Germinal center (tissue), 1 donor: Measurements from ENCODE around the gene SEMA5A.

Experiments
- DNase-seq: peaks from one replicate; pipeline ENCODE4 v3.0.0; 2012; ENCODE audit warnings: mixed read lengths, low spot score

The SEMA5A gene

DNA sequence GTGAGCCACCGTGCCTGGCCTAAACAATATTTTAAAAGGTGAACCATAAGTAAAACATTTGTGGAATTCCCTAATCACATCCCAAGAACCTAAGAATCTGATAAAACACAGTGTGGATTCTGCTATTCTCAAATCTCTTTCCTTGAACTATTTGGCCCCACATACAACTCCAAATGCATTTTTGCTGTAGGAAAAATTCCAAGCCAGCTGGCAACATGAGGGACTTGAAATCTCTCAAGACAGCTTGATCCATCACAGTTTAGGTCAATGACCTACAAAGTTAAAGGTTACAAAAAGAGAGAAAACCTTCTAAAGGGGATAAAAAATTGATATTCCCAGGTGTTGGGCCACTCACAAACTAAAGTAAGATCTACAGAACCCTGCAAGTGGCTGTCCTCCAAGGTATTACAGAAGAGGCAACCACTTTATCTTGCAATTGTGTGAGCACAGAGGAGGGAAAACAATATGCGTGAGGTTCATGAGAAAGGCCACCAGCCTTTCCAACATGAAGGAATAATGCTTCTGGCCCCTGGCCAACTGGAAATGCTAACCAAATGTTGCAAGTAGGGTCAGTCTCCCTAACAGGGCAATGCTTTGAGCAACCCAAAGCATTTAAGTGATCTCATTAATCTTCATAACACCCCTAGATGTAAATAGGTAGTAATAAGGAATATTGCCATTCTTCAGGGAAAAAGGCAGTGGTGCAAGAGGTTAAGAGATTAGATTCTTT lies 221.4 kb downstream of the SEMA5A start:
- DNase-seq: no peak

DNA sequence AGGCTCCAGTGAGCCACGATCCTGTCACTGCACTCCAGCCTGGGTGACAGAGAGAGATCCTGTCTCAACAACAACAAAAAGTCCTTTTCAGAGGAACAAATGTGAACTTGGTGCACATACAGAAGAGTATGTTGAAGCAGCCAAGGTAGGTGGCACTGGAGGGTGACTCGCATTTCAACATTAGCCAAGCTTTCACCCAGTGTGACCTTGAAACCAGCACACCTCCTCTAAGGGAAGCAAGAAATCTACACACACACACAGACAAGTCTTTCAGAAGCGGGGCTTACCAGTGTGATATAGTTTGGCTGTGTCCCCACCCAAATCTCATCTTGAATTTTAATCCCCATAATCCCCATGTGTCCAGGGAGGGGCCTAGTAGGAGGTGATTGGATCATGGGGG lies 225.2 kb downstream of the SEMA5A start:
- DNase-seq: no peak

DNA sequence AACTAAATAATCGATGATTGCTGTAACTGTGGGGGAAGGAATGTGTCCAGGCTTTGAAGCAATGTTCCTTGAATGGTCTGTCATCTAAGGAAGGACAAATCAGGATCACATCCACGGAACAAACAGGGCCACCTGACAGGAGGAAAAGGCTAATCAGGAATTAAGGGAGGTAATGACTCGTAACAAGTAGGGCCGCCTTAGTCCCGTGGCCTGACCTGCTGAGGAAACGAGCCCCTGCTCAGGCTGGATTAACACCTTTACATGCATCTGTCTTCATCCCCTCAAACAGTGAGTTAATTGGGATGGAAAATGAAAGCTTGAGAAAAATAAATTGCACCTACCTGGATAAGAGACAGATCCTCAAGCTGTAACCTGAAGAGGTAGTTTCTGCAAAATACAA lies 227.8 kb downstream of the SEMA5A start:
- no peak for DNase-seq

DNA sequence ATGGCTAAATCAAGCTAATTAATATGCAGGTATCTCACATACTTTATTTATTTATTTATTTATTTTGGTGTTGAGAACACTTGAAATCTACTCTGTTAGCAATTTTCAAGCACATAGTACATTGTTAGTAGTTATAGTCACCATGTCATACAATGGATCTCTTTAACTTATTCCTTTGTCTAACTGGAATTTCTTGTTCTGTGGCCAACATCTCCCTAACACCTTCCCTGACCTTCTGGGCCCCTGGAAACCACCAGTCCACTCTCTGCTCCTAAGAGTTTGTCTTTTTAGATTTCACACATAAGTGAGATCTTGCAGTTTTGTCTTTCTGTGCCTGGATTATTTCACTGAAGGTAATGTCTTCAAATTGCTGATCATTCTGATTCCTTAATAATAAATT lies 229.1 kb downstream of the SEMA5A start:
- DNase-seq: no peak

DNA sequence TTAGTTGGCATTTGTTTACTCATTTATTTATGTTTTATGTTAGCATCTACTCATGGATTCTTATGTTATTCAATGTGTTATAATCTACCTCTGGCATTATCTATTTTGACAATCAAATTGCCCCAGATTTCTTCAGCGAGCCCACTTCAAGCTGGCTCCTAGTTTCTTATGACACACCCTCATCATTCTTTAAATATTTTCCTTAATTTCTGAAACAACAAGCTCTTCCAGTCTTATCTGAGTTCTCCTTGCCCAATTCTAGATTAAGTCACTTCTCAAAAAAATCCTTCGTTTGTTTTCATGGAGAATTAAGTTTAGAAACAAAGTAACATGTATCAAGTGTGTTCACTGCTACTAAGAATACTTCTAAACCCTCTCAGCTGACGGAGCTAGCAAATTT lies 229.8 kb downstream of the SEMA5A start:
- DNase-seq: no peak

DNA sequence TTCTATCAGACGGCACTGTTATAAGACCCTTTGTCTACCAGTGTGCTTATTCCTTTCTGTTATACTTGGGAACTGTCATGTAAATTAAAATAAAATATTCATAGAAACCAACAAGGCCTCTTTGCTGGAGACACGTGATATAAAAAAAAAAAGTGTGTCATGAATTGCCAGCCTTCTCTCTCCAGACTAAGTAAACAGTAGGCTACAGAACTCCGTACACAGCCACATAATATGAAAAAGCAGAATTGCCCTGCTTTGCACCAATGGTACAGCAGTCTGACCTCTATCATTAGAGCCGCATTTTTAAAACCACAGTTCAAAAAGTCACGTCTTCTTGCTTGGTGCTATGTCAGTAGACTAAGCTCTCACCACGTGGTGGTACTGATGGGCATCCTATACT lies 231.3 kb downstream of the SEMA5A start:
- DNase-seq: no peak

DNA sequence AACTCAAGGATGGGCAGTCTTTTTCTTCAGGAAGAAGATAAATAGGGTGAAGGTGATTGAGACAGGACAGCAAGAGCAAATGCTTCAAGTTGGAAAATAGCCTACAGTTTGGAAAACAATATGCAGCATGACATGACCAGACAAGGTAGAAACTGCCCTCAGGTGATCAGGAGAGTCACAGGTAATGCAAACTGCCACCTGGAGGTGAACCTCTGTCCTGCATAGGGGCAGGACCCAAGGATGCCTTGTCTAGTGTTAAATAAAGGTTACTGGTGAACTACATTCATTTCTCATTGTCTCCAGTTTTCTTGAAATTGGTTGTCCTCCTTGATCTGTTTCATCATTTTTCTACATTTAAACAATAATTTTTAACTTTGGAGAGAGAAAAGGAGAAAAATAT lies 232.1 kb downstream of the SEMA5A start:
- DNase-seq: no peak

DNA sequence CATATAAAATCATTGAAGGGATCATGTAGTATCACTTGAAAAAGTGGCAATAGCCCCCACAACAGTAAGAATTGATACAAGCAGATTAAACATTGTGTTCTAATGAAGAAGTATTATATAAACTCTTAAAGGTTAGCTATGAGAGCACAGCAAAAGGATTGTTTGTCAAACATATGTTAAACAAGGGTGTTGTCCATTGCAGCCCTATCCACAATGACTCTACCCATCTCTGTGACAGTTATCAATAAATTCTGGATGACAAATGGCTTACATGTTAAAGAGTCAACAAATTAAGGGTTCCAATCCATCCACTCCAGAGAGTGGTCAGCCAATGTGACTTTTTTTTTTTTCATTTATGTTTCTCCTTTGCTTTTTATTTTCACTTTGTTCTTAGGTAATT lies 238.7 kb downstream of the SEMA5A start:
- no peak for DNase-seq

DNA sequence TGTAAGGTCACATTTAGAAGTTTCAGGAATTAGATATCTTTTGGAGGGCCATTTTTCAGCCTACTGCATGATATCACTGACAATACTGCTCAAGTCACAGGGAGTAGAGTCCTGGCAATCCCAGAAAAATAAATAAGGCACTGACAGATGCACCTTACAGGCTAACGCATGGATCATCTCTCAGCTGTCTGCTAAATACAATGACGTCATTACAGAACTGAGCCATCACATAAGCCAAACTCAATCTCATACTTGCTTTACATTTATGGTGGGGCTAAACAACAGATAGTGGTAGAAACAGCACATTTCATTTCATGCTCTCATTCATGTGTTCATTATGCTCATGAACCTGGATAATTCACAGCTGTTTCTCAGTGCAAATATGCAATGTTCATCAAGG lies 243.7 kb downstream of the SEMA5A start:
- DNase-seq: no peak

DNA sequence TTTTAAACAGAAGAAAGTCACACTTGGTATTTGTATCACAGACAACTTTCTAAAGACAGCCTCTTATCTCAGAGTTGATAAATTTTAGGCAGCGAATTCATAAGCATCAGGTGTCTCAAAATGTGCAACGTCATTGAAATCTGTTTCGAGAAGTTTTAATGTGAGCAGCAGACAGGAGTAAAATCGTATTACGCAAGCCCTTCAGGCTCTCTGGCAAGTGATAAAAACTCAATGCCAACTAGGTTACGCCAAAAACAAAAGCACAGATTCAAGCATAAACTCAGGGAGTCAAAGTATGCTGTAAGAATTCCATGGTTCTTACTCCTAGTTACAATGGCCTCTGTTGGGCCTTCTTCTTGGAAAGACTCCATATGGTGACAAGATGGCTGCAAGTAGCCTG lies 244.7 kb downstream of the SEMA5A start:
- DNase-seq: no peak

DNA sequence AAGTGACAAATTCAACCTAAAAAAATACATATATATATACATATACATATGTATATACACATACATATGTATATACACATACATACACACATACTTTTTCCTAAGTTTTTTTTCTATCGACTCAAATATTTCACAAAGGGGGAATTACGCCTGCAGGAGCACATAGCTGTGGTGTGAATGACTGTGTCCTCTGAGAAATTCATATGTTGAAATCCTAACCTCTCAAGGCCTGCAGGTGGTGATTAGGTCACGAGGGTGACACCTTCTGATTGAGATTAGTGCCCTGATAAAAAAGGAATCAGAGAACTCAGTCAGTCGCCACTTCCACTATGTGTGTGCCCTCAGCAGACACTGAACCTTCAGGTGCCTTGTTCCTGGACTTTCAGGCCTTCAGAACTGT lies 248.7 kb downstream of the SEMA5A start:
- no peak for DNase-seq

DNA sequence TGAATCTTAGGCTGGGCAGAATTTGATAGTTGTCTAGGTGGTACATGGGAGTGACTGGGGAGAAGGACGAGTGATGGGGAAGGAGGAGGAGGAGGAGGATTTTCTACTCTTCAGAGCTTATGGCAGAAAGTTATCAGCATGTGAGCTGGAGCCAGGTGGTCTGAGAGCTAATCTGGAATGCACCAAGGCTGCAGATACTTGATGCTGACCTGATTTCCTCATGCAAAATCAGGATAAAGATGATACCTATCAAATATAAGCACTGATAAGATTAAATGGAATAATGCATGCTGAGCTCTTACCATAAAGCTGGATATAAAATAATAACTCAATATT lies 250.4 kb downstream of the SEMA5A start:
- DNase-seq: no peak

DNA sequence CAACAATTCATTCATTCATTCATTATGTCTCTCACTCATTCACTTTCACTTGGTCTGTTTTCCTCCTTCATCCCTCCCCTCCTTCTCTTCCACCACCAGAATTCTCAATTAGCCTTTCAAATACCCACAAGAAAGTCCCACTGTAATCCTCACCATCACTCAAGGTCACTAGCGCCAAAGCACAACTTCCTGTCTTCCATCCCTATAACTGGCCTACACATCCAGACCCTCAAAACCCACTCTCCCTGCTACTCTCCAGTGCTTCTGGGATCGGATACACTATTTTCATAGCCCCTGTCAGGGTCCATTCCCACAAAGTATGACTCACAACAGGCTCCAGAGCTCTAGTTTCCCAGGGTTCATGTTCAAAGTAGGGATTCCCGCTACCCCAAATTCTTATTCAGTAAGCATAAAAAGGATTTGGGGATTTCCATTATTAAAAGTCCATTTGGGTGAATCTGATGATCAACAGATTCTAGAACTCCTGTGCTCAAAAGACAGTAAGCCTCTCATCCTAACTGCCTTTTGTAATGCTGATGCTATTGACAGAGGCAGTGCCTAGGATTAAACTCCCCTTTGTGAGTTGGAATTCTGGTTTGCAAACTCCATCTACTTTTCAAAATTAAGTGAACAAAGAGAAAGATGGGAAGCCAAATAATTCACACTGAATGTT lies 250.9 kb downstream of the SEMA5A start:
- no peak for DNase-seq

DNA sequence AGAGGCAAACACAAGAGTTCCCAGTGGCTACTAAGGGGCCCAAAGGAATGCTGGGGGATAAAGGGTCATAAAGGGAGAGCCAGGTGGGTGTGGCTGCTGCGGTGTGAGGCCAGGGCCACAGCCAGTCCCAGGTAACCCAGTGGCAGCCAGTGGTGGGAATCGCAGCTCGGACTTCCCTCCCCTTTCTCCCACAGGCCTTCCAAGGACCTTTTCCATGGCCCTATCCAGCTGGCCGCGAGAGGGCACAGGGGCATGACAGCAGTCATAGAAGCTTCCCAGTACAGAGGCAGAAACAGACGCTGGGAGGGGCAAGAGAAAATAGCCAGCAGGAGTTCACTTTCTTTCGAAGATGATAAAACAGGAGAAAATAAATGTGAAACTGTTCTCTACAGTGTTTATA lies 257.6 kb downstream of the SEMA5A start:
- DNase-seq: no peak

DNA sequence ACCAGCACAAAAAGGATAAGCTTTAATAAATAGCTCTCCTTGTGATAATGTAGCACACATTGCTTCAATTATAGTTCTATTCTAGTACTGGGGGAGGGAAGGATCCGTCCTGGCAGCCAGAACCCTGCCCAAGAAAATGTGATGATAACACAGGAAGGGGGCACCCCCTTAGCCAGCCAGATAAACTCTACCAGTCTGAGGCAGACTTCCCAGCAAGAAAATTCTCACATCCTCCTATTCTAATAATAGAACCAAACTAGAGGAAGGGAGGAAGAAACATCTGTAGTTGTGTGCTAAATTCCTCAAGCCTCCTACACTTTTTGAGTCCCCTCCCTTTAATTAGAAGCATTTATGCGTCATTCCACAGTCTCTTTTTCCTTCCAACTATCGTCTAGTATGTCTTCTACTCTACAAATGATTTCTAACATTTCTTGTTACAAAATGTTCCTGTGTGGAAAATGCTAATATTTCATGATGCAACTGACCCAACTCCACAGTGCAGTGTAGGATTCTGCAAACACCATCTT lies 261.0 kb downstream of the SEMA5A start:
- no peak for DNase-seq

DNA sequence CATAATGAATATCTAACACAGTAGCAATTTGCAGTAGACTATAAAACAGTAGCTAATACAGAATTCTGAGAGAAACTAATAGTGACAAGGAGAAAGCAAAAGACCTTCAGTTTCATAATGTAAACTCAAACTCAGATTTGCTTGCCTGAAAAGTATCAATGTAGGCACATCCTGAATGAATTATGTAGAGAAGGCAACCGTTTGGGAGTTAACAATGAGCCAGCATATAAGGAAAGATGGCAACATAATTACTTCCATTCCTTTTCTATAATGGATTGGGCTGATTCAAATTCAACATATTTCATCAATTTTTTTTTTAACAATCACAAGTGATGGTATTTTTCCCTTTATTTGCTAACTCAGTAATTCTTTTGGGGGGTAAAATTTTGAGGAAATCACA lies 261.6 kb downstream of the SEMA5A start:
- no peak for DNase-seq

DNA sequence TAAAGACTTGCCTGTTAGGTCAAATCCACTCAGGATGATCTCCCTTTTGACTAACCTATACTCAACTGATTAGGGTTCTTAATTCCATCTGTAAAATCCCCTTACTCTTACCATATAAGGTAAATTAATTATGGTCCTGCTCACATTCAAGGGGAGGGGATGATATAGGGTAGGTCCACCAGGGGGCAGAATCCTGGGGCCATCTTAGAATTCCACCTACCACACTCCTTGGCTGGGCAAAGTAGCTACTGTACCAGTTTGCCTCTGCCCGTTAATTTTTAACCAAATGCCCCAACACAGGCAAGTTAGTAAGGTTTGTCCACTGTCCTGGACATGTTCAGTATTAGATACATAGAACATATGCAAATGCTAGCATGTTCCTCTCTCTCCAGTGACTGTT lies 262.4 kb downstream of the SEMA5A start:
- no peak for DNase-seq

DNA sequence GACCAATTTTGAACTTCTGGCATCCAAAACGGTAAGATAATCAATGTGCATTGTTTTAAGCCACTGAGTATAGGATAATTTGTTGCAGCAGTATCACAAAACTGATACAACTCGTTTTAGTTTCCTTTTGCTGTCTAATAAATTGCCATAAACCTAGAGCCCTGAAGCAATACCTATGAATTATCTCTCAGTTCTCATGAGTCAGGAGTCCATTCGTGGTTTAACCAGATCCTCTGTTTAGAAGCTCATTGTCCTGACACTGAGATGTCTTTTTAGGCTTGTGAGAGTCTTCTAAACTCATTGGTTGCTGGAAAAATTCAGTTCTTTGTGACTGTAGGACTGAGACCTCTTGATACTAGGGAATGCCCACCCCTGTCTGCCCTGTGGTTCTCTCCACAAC lies 262.9 kb downstream of the SEMA5A start:
- no peak for DNase-seq

DNA sequence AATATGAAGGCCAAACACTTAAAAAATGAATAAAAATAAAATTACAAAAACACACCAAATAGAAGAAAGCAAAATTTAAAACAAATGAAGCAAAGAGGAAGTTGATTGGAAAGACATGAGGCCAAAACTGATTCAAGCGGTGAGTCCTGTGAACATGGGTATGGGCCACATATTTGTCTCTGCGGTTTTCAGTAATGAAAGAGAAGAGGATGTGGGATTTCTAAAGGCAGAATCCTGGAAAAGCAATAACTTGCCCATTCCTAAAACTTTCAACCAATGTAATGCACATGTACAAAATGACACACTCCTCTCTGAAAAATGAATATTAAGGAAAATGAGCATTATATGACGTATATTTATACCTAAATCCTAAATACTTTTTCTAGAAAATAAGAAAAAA lies 263.7 kb downstream of the SEMA5A start:
- no peak for DNase-seq

DNA sequence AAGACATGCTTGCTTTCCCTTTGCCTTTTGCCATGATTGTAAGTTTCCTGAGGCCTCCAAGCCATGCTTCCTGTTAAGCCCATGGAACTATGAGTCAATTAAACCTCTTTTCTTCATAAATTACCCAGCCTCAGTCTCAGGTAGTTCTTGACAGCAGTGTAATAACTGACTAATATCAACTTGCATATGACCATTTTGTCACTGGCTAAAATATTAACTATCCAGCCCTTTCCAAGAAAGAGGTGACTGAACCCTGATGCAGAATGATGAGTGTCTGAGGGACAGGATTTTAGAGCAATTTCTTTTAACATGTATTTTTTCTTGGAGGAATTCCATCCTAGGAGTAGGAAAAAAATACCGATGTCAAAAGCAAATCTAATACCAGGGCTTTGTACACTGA lies 266.1 kb downstream of the SEMA5A start:
- no peak for DNase-seq

DNA sequence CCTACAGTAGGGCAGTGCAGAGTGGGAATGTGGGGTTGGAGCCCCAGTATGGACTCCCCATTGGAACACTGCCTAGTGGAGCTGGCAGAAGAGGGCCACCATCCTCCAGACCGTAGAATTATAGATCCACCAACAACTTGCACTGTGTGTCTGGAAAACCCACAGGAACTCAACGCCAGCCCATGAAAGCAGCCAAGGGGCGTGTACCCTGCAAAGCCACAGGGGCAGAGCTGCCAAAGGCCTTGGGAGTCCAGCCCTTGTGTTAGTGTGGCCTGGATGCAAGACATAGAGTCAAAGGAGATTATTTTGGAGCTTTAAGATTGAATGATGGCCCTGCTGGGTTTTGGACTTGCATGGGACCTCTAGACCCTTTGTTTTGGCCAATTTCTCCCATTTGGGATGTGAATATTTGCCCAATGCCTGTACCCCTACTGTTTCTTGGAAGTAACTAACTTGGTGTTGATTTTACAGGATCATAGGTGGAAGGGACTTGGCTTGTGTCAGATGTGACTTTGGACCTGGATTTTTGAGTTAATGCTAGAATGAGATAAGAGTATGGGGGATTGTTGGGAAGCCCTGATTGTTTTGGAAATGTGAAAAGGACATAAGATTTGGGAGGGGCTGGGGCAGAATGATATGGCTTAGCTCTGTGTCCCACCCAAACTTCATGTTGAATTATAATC lies 266.8 kb downstream of the SEMA5A start:
- no peak for DNase-seq

DNA sequence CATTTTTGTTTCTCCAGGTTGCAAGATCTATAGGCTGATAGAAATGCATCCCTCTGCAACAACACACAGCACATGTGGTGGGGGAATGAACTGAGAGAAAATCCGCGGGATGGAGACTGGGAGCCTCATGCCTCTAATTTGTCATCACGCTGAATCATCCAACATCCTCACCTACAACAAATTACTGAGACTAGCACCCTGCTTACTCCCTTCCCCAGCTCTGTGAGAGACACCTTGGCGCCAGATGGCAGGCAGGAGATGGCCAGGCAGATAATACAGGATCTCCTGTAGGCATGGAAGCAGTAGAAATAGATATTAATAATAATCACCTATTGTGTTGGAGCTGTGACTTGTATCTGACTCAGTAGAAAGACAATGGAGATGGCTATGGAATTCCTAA lies 276.9 kb downstream of the SEMA5A start:
- no peak for DNase-seq

DNA sequence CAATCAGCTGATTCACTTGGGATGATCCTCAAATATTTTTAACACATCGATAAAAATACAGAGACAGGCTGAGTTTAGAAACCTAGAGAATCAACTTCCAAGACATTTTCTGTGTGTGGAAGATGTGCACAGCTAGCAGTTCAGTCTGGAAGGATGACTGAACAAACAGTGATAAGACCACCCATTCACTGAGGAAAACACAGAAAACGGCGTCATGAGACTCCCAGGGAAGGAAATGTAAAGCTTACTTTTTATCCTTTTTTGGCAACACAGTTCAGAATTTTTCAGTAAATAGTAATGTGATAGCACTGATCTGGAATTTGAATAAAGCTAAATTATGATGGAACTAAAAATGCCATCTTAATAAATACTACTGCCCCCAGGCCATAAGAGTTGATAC lies 277.6 kb downstream of the SEMA5A start:
- DNase-seq: no peak
